GM10248 (cell line): ENCODE results near the gene MAP4K1.

Experiments
- CTCF ChIA-PET: fragments of 300-600 bp; sonication (Branson Sonifier 250); formaldehyde crosslinking; extraction: SDS; loops from one replicate; lab custom pipeline; 2021; ENCODE audit warnings: antibody characterized with exemption; lab: Yijun Ruan, JAX
- POLR2A ChIA-PET: fragments of 350-650 bp; sonication (Branson Sonifier 250); formaldehyde crosslinking; extraction: SDS; loops from one replicate; lab custom pipeline; 2020; ENCODE audit warnings: antibody characterized with exemption; lab: Yijun Ruan, JAX
- DNase-seq: peaks from one replicate; pipeline ENCODE4 v3.0.0; 2012; ENCODE audit errors: extremely low spot score
- CTCF ChIP-seq: IDR thresholded peaks from 2 replicates; pipeline ENCODE4 v1.5.1; 2012; ENCODE audit warnings: mild to moderate bottlenecking, low read depth; ENCODE audit errors: extremely low read depth, missing control alignments, control extremely low read depth

The MAP4K1 gene

GRCh38 chr19:38565691-38566105, 52.1 kb downstream of the MAP4K1 start:
- POLR2A ChIA-PET = no interaction called here

GRCh38 chr19:38564981-38565690, 52.6 kb downstream of the MAP4K1 start:
- ChIA-PET CTCF (no interaction called here), POLR2A (interaction anchor here (0.5 kb wide), 1 partner anchor 34 kb away, joined by 10 read pairs; no protein-coding TSS in a partner anchor)
- TF ChIP-seq CTCF = no peak
- no peak for DNase-seq

More at GRCh38 chr19:38565691-38566105, 52.1 kb downstream of the MAP4K1 start:
- no peak for TF ChIP-seq CTCF
- no peak for DNase-seq
- CTCF ChIA-PET = no interaction called here

DNA sequence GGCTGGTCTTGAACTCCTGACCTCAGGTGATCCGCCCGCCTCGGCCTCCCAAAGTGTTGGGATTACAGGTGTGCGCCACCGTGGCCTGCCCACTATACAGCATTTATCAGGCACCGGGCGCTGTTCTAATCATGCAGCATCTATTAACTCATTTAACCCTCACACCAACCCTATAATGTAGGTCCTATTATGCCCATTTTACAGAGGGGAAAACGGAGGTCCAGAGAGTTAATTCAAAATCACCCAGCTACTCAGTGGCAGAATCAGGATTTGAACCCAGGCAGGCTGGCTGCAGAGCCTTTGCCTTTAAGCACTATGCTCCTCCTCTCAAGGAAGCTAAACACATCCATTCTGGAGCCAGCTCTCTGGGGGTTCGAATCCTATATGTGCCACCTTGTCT, 54.3 kb downstream of the MAP4K1 start:
- TF ChIP-seq CTCF = no peak
- ChIA-PET POLR2A (no interaction called here), CTCF (interaction anchor here (1.1 kb wide), 1 partner anchor 20 kb away, joined by 3 read pairs; no protein-coding TSS in a partner anchor)
- DNase-seq = no peak

- ChIA-PET CTCF (no interaction called here), POLR2A (no interaction called here)
- no peak for TF ChIP-seq CTCF
- no peak for DNase-seq
Measured at GRCh38 chr19:38562096-38562495, 55.7 kb downstream of the MAP4K1 start.

DNA sequence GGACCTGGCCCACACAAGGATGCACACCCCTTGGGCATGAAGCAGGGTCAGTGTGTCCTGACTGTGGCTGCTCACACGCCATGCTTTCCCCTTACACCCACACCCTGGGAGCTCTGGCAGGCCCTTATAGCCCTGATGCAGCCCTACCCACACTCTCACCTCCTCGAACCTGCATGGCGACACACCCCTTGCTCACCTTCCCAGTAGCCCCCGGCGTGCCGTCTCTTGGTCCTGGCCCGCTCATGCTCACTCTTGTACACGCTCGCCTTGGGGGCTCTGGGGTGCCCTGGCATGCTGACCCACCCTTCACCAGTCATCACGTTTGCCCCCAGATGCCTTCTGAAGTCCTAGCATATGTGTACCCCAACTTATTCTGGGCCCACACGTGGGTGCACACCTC, 56.1 kb downstream of the MAP4K1 start:
- ChIA-PET POLR2A (no interaction called here), CTCF (no interaction called here)
- TF ChIP-seq CTCF = no peak
- DNase-seq = no peak

- ChIA-PET POLR2A (no interaction called here), CTCF (no interaction called here)
- no peak for DNase-seq
- no peak for TF ChIP-seq CTCF
Measured at GRCh38 chr19:38561053-38561606, 56.6 kb downstream of the MAP4K1 start.
